HEK293 (cell line): ENCODE results near the gene KIF5A.

Experiments used
- CTCF ChIA-PET: fragments of 350-600 bp; formaldehyde crosslinking; extraction: SDS; loops from one replicate; lab custom pipeline; 2021; ENCODE audit warnings: antibody characterized with exemption; lab: Yijun Ruan, JAX
- POLR2A ChIA-PET: fragments of 300-600 bp; formaldehyde crosslinking; extraction: SDS; loops from one replicate; lab custom pipeline; 2020; ENCODE audit warnings: antibody characterized with exemption, inconsistent platforms; lab: Yijun Ruan, JAX
- H3K27ac ChIP-seq: fragments of 200-500 bp; sonication (Bioruptor generic); 2 replicates; pipeline ENCODE4 v1.5.1; 2014; ENCODE audit warnings: low read depth, low read length, control low read depth, inconsistent platforms; ENCODE audit errors: extremely low read depth
- H3K36me3 ChIP-seq, 2 experiments: fragments of 200-500 bp in 1 of 2; sonication (Bioruptor generic) in 1 of 2; 1 replicate in 1 of 2; 2 replicates in 1 of 2; pipeline ENCODE4 v1.5.1; 2014 to 2017; ENCODE audit warnings: inconsistent platforms in 2 of 2, low read length in 2 of 2; ENCODE audit not compliant: control insufficient read depth in 2 of 2, insufficient read depth in 1 of 2
- H3K4me1 ChIP-seq: fragments of 200-500 bp; sonication (Bioruptor generic); 2 replicates; pipeline ENCODE4 v1.5.1; 2014; ENCODE audit warnings: mild to moderate bottlenecking, low read length, inconsistent platforms; ENCODE audit not compliant: control insufficient read depth, insufficient read depth
- H3K4me3 ChIP-seq: 2 replicates; pipeline ENCODE4 v1.5.1; 2011; ENCODE audit warnings: low read depth, mild to moderate bottlenecking, control low read depth, low read length, moderate library complexity
- H3K9me3 ChIP-seq: fragments of 200-500 bp; sonication (Bioruptor generic); 2 replicates; pipeline ENCODE4 v1.5.1; 2014; ENCODE audit warnings: low read depth, low read length, inconsistent platforms; ENCODE audit not compliant: control insufficient read depth, insufficient read depth
- GLIS2 ChIP-seq: fragments of 450-650 bp; formaldehyde crosslinking; IDR thresholded peaks from 2 replicates; pipeline ENCODE4 v1.5.1; 2016; ENCODE audit warnings: missing biosample characterization, missing genetic modification characterization
- OSR2 ChIP-seq: fragments of 450-650 bp; formaldehyde crosslinking; IDR thresholded peaks from 2 replicates; pipeline ENCODE4 v1.5.1; 2016; ENCODE audit warnings: missing biosample characterization, missing genetic modification characterization
- SETDB1 ChIP-seq: IDR thresholded peaks from one replicate; pipeline ENCODE4 v1.6.1; 2017; ENCODE audit warnings: mild to moderate bottlenecking, low read length, moderate library complexity, mixed read lengths; ENCODE audit not compliant: insufficient read length
- TRIM28 ChIP-seq: IDR thresholded peaks from 2 replicates; pipeline ENCODE4 v1.6.1; 2011; ENCODE audit warnings: low read length, control low read depth, borderline replicate concordance
- YY1 ChIP-seq: fragments of 450-650 bp; formaldehyde crosslinking; IDR thresholded peaks from 2 replicates; pipeline ENCODE4 v1.5.1; 2018; ENCODE audit warnings: missing biosample characterization, missing genetic modification characterization
- ZNF223 ChIP-seq: fragments of 450-650 bp; formaldehyde crosslinking; IDR thresholded peaks from 2 replicates; pipeline ENCODE4 v1.5.1; 2016; ENCODE audit warnings: missing biosample characterization, missing genetic modification characterization
- ZNF239 ChIP-seq: fragments of 450-650 bp; formaldehyde crosslinking; IDR thresholded peaks from 2 replicates; pipeline ENCODE4 v1.5.1; 2016; ENCODE audit warnings: missing biosample characterization, missing genetic modification characterization
- ZNF37A ChIP-seq: fragments of 450-650 bp; IDR thresholded peaks from 2 replicates; pipeline ENCODE4 v1.5.1; 2018; ENCODE audit warnings: missing biosample characterization, missing genetic modification characterization
- ZNF391 ChIP-seq: fragments of 450-650 bp; formaldehyde crosslinking; IDR thresholded peaks from 2 replicates; pipeline ENCODE4 v1.5.1; 2016; ENCODE audit warnings: low read depth, missing biosample characterization, missing genetic modification characterization, borderline replicate concordance
- ZNF394 ChIP-seq: fragments of 450-650 bp; formaldehyde crosslinking; IDR thresholded peaks from 2 replicates; pipeline ENCODE4 v1.5.1; 2016; ENCODE audit warnings: missing biosample characterization, missing genetic modification characterization, mild to moderate bottlenecking, moderate library complexity, borderline replicate concordance
- ZNF521 ChIP-seq: fragments of 450-650 bp; formaldehyde crosslinking; IDR thresholded peaks from 2 replicates; pipeline ENCODE4 v1.5.1; 2017; ENCODE audit warnings: missing biosample characterization, mild to moderate bottlenecking, missing genetic modification characterization
- ZNF548 ChIP-seq: fragments of 450-650 bp; formaldehyde crosslinking; IDR thresholded peaks from 2 replicates; pipeline ENCODE4 v1.5.1; 2016; ENCODE audit warnings: missing biosample characterization, missing genetic modification characterization
- ZNF596 ChIP-seq: fragments of 450-650 bp; IDR thresholded peaks from 2 replicates; pipeline ENCODE4 v1.5.0; 2018; ENCODE audit warnings: missing biosample characterization, mild to moderate bottlenecking, missing genetic modification characterization, moderate library complexity
- ZNF76 ChIP-seq: fragments of 450-650 bp; formaldehyde crosslinking; IDR thresholded peaks from 2 replicates; pipeline ENCODE4; 2016; ENCODE audit warnings: low read depth, missing biosample characterization, missing genetic modification characterization, borderline replicate concordance
- ZNF785 ChIP-seq: fragments of 450-650 bp; formaldehyde crosslinking; IDR thresholded peaks from 2 replicates; pipeline ENCODE4 v1.5.1; 2016; ENCODE audit warnings: missing biosample characterization, missing genetic modification characterization
- TF ChIP-seq, protein P1 (sequence below): fragments of 450-650 bp; formaldehyde crosslinking; IDR thresholded peaks from 2 replicates; pipeline ENCODE4 v1.5.1; 2016; ENCODE audit warnings: missing biosample characterization, missing genetic modification characterization
- TF ChIP-seq, protein P2 (sequence below): fragments of 450-650 bp; formaldehyde crosslinking; IDR thresholded peaks from 2 replicates; pipeline ENCODE4 v1.5.1; 2016; ENCODE audit warnings: missing biosample characterization, missing genetic modification characterization
- TF ChIP-seq, protein P3 (sequence below): fragments of 450-650 bp; formaldehyde crosslinking; IDR thresholded peaks from 2 replicates; pipeline ENCODE4 v1.5.1; 2016; ENCODE audit warnings: missing biosample characterization, missing genetic modification characterization, borderline replicate concordance

KIF5A gene

DNA sequence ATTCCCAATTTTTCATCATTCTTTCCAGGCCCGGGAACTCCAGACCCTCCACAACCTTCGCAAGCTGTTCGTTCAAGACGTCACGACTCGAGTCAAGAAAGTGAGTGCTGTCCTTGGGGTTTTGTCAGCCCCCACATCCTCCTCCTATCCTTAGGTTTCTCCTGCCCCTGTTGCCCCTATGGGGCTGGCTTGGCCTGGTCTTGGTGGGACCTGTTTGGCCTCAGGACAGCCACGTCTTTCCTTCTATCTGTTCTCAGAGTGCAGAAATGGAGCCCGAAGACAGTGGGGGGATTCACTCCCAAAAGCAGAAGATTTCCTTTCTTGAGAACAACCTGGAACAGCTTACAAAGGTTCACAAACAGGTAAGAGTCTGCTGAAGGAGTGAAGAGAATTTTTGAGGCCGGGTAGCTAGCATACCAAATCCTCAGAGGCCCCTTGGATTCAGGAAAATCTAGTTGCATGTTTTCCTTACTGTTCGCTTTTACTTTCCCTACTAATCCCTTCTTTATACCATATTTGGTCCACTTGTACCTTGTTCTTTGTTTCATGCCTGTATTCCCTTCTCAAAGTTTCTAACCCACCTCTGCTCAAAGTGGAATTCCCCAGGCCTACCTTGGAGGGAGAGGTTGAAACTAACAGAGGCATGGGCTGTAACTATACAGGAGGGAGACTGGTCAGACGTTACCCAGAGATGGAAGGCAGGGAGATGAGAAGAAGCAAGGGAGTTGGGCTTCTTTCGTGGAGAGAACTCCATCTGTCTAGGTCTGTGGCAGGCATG is 28.3 kb downstream of the KIF5A start:
- ChIA-PET POLR2A (no interaction called here), CTCF (interaction anchor here (1.0 to 1.3 kb wide), 2 partner anchors 42 to 157 kb away, joined by 3 read pairs; no protein-coding TSS in a partner anchor)
- Histone ChIP-seq H3K36me3 (peaks cover 8 to 66% of the 10 kb centered on the region in 2 experiments; a peak in 2 of 3 replicates), H3K4me1 (no peaks in the 10 kb centered on the region), H3K27ac (no peak overlapping the region), H3K9me3 (no peaks in the 10 kb centered on the region), H3K4me3 (no peak overlapping the region)
- TF ChIP-seq ZNF785 (tag by site-specific recombination) (no peak), OSR2 (no peak)

DNA sequence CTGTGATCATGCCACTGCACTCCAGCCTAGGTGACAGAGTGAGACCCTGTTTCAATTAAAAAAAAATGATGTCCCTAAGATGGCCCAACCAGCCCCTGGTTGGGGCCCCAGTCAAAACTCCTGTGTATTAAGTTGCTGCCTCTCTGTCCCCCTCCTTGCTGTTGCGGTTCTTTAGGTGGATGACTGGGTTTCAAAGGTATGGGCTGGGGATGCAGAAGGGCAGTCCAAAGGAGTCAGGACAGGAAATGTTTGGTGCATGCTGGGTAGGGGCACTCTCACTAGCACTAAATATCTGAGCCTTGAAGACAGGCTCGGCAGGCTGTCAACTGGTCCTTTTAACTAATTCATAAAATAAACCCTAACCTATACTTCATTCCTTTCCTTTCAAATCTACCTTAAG is 29.2 kb downstream of the KIF5A start:
- TF ChIP-seq ZNF394 (tag by site-specific recombination) (no peak), TRIM28 (no peak)
- CTCF ChIA-PET = interaction anchor here (1.1 kb wide), 1 partner anchor 19 kb away, joined by 3 read pairs; no protein-coding TSS in a partner anchor
- H3K9me3 ChIP-seq = no peaks in the 10 kb centered on the region
- no peak overlapping the region for H3K27ac ChIP-seq
- POLR2A ChIA-PET = no interaction called here
- no peak overlapping the region for H3K4me3 ChIP-seq
- H3K36me3 ChIP-seq = peaks cover 8 to 64% of the 10 kb centered on the region in 2 experiments; a peak in 2 of 3 replicates
- H3K4me1 ChIP-seq = no peaks in the 10 kb centered on the region

DNA sequence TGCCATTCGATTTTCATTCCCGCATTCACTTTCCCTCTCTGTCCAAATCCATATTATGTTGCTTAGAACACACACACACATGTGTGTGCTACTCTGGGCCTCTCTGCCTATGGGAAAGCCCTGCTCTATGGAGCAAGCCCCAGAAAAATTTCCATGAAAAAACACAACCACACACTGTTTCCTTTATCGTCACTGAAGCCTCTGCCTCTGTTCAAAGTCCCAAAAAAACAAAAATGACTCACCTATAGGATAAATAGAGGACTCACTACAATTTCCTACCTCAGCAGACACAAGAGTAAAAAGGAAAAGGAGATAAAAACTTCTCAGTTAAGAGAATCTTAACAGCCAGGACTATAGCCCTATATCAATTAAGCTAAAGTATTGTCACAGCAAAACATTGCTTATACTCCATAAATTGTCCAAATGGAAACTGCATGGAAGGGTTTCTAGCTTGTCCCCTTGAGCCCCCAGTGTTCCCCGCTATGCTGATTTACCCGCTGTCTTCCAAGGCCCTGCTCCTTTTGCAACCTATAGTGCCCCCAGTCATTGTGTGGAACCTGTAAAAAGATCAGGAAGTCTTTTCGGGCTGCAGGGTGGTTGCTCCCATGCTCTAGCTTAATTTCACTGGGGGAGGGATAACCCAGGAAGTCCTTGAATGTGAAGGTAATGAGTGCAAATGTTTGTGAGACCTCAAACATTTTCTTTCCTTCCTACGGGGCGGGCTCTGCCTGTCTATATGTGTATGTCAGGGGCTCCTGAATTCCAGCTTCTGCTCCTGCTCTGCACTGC is 30.0 kb downstream of the KIF5A start:
- CTCF ChIA-PET = interaction anchor here (0.9 to 6.6 kb wide), 5 partner anchors 8 to 157 kb away, joined by 3 to 113 read pairs (median 3); no protein-coding TSS in a partner anchor
- Histone ChIP-seq H3K9me3 (no peaks in the 10 kb centered on the region), H3K4me1 (no peaks in the 10 kb centered on the region), H3K36me3 (peaks cover 8 to 67% of the 10 kb centered on the region in 2 experiments; a peak in 2 of 3 replicates)
- POLR2A ChIA-PET = interaction anchor here (1.3 kb wide), 1 partner anchor 11 kb away, joined by 3 read pairs; the partner anchor contains the start of gene PIP4K2C
- TF ChIP-seq, protein P1, sequence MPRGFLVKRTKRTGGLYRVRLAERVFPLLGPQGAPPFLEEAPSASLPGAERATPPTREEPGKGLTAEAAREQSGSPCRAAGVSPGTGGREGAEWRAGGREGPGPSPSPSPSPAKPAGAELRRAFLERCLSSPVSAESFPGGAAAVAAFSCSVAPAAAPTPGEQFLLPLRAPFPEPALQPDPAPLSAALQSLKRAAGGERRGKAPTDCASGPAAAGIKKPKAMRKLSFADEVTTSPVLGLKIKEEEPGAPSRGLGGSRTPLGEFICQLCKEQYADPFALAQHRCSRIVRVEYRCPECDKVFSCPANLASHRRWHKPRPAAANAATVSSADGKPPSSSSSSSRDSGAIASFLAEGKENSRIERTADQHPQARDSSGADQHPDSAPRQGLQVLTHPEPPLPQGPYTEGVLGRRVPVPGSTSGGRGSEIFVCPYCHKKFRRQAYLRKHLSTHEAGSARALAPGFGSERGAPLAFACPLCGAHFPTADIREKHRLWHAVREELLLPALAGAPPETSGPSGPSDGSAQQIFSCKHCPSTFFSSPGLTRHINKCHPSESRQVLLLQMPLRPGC (tag by site-specific recombination) = no peak
- no peak for TF ChIP-seq ZNF521 (tag by site-specific recombination)
- TF ChIP-seq ZNF548 (tag by site-specific recombination) = no peak
- TF ChIP-seq, protein P2, sequence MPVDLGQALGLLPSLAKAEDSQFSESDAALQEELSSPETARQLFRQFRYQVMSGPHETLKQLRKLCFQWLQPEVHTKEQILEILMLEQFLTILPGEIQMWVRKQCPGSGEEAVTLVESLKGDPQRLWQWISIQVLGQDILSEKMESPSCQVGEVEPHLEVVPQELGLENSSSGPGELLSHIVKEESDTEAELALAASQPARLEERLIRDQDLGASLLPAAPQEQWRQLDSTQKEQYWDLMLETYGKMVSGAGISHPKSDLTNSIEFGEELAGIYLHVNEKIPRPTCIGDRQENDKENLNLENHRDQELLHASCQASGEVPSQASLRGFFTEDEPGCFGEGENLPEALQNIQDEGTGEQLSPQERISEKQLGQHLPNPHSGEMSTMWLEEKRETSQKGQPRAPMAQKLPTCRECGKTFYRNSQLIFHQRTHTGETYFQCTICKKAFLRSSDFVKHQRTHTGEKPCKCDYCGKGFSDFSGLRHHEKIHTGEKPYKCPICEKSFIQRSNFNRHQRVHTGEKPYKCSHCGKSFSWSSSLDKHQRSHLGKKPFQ = no peak
- no peak for TF ChIP-seq SETDB1
- TF ChIP-seq, protein P3, sequence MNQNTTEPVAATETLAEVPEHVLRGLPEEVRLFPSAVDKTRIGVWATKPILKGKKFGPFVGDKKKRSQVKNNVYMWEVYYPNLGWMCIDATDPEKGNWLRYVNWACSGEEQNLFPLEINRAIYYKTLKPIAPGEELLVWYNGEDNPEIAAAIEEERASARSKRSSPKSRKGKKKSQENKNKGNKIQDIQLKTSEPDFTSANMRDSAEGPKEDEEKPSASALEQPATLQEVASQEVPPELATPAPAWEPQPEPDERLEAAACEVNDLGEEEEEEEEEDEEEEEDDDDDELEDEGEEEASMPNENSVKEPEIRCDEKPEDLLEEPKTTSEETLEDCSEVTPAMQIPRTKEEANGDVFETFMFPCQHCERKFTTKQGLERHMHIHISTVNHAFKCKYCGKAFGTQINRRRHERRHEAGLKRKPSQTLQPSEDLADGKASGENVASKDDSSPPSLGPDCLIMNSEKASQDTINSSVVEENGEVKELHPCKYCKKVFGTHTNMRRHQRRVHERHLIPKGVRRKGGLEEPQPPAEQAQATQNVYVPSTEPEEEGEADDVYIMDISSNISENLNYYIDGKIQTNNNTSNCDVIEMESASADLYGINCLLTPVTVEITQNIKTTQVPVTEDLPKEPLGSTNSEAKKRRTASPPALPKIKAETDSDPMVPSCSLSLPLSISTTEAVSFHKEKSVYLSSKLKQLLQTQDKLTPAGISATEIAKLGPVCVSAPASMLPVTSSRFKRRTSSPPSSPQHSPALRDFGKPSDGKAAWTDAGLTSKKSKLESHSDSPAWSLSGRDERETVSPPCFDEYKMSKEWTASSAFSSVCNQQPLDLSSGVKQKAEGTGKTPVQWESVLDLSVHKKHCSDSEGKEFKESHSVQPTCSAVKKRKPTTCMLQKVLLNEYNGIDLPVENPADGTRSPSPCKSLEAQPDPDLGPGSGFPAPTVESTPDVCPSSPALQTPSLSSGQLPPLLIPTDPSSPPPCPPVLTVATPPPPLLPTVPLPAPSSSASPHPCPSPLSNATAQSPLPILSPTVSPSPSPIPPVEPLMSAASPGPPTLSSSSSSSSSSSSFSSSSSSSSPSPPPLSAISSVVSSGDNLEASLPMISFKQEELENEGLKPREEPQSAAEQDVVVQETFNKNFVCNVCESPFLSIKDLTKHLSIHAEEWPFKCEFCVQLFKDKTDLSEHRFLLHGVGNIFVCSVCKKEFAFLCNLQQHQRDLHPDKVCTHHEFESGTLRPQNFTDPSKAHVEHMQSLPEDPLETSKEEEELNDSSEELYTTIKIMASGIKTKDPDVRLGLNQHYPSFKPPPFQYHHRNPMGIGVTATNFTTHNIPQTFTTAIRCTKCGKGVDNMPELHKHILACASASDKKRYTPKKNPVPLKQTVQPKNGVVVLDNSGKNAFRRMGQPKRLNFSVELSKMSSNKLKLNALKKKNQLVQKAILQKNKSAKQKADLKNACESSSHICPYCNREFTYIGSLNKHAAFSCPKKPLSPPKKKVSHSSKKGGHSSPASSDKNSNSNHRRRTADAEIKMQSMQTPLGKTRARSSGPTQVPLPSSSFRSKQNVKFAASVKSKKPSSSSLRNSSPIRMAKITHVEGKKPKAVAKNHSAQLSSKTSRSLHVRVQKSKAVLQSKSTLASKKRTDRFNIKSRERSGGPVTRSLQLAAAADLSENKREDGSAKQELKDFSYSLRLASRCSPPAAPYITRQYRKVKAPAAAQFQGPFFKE = no peak
- no peak for TF ChIP-seq ZNF37A
- no peak for TF ChIP-seq GLIS2 (tag by site-specific recombination)
- TF ChIP-seq ZNF239 (tag by site-specific recombination) = no peak
- TF ChIP-seq ZNF76 (tag by site-specific recombination) = no peak
- no peak for TF ChIP-seq YY1
- no peak for TF ChIP-seq ZNF391 (tag by site-specific recombination)
- no peak for TF ChIP-seq ZNF223 (tag by site-specific recombination)
- no peak for TF ChIP-seq ZNF596
- TF ChIP-seq, all 188 proteins: peak for 0
- H3K4me3 ChIP-seq = no peak overlapping the region
- H3K27ac ChIP-seq = no peak overlapping the region
